Activated T-cell treated with anti-CD3 and anti-CD28 coated beads, Interleukin-2, amount 50 U/mL, for 24 hours (primary cell): ENCODE data around the gene LRRC1.
"Not testable (repeated sequence)": the region's sequence is repeated elsewhere in the genome, so short reads cannot be mapped to it uniquely, and the experiment has no call there.

Source experiments
- DNase-seq: peaks from one replicate; pipeline ENCODE4 v3.0.0-alpha.2; 2020
- H3K27ac Mint-ChIP-seq: 2 replicates; pipeline ENCODE4 v1.8.0; 2020; ENCODE audit warnings: mild to moderate bottlenecking, mixed read lengths
- H3K27me3 Mint-ChIP-seq: 2 replicates; pipeline ENCODE4 v1.8.0; 2020; ENCODE audit warnings: mixed read lengths
- H3K36me3 Mint-ChIP-seq: 2 replicates; pipeline ENCODE4 v1.8.0; 2020; ENCODE audit warnings: low read depth, mixed read lengths
- H3K4me1 Mint-ChIP-seq: 2 replicates; pipeline ENCODE4 v1.8.0; 2020; ENCODE audit warnings: low read depth, mixed read lengths
- H3K4me3 Mint-ChIP-seq: 2 replicates; pipeline ENCODE4 v1.8.0; 2020; ENCODE audit warnings: mild to moderate bottlenecking, moderate library complexity, mixed read lengths
- H3K9me3 Mint-ChIP-seq: 2 replicates; pipeline ENCODE4 v1.8.0; 2020; ENCODE audit warnings: mixed read lengths

LRRC1 gene

GRCh38 chr6:53797304-53797703, 2.5 kb downstream of the LRRC1 start:
- peaks cover 32% of the 10 kb centered on the region for H3K4me1 Mint-ChIP-seq
- H3K27ac Mint-ChIP-seq = no peak overlapping the region
- DNase-seq = no peak
- H3K27me3 Mint-ChIP-seq = peaks cover 30% of the 10 kb centered on the region
- no peaks in the 10 kb centered on the region for H3K9me3 Mint-ChIP-seq
- H3K4me3 Mint-ChIP-seq = no peak overlapping the region
- H3K36me3 Mint-ChIP-seq = peaks cover 6% of the 10 kb centered on the region

- Mint-ChIP-seq H3K4me1 (peaks cover 19% of the 10 kb centered on the region), H3K9me3 (no peaks in the 10 kb centered on the region), H3K4me3 (no peak overlapping the region), H3K27ac (no peak overlapping the region), H3K27me3 (peaks cover 17% of the 10 kb centered on the region), H3K36me3 (peaks cover 5% of the 10 kb centered on the region)
- no peak for DNase-seq
Observed at GRCh38 chr6:53799340-53799739, 4.5 kb downstream of the LRRC1 start.

- Mint-ChIP-seq H3K4me3 (no peak overlapping the region), H3K9me3 (no peaks in the 10 kb centered on the region), H3K27me3 (peaks cover 9% of the 10 kb centered on the region), H3K36me3 (no peaks in the 10 kb centered on the region), H3K27ac (no peak overlapping the region), H3K4me1 (peaks cover 8% of the 10 kb centered on the region)
- no peak for DNase-seq
Observed at GRCh38 chr6:53801022-53801421, 6.2 kb downstream of the LRRC1 start.

GRCh38 chr6:53802582-53802981, 7.8 kb downstream of the LRRC1 start:
- H3K27me3 Mint-ChIP-seq = no peaks in the 10 kb centered on the region
- H3K9me3 Mint-ChIP-seq = no peaks in the 10 kb centered on the region
- no peak overlapping the region for H3K4me3 Mint-ChIP-seq
- no peak overlapping the region for H3K27ac Mint-ChIP-seq
- no peak for DNase-seq
- no peaks in the 10 kb centered on the region for H3K36me3 Mint-ChIP-seq
- H3K4me1 Mint-ChIP-seq = no peaks in the 10 kb centered on the region

GRCh38 chr6:53803081-53803860, 8.5 kb downstream of the LRRC1 start:
- Mint-ChIP-seq H3K27ac (no peak overlapping the region), H3K27me3 (no peaks in the 10 kb centered on the region), H3K36me3 (no peaks in the 10 kb centered on the region), H3K4me1 (no peaks in the 10 kb centered on the region), H3K9me3 (no peaks in the 10 kb centered on the region), H3K4me3 (no peak overlapping the region)
- DNase-seq = no peak

- H3K27ac Mint-ChIP-seq = no peak overlapping the region
- H3K4me3 Mint-ChIP-seq = no peak overlapping the region
- no peak for DNase-seq
- no peaks in the 10 kb centered on the region for H3K4me1 Mint-ChIP-seq
- H3K36me3 Mint-ChIP-seq = no peaks in the 10 kb centered on the region
- H3K9me3 Mint-ChIP-seq = no peaks in the 10 kb centered on the region
- no peaks in the 10 kb centered on the region for H3K27me3 Mint-ChIP-seq
Observed at GRCh38 chr6:53805016-53805415, 10.2 kb downstream of the LRRC1 start.

DNA sequence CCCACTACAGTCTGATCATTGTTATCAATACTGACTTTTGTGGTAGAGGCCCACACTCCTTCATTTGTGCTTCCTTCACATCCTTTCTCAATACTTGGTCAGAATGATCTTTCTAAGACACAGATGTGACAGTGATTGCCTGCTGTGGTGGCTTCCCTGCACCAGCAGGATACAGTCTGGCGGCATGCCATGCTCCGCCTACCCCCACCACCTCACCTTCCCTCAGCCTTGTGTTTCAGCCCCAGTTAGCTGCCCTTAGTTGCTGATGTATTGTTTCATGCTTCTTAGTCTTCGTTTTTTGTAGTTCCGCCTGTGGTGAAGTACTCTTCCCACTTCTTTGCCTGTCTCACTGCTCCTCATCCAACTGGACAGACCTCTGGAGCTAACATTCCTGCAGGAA, 10.9 kb downstream of the LRRC1 start:
- Mint-ChIP-seq H3K4me3 (no peak overlapping the region), H3K27ac (no peak overlapping the region), H3K9me3 (no peaks in the 10 kb centered on the region), H3K4me1 (no peaks in the 10 kb centered on the region), H3K27me3 (no peaks in the 10 kb centered on the region), H3K36me3 (no peaks in the 10 kb centered on the region)
- no peak for DNase-seq

GRCh38 chr6:53807606-53808005, 12.8 kb downstream of the LRRC1 start:
- H3K27ac Mint-ChIP-seq, H3K9me3 Mint-ChIP-seq, H3K36me3 Mint-ChIP-seq, H3K4me1 Mint-ChIP-seq, DNase-seq, H3K27me3 Mint-ChIP-seq, H3K4me3 Mint-ChIP-seq: not testable (repeated sequence)

DNA sequence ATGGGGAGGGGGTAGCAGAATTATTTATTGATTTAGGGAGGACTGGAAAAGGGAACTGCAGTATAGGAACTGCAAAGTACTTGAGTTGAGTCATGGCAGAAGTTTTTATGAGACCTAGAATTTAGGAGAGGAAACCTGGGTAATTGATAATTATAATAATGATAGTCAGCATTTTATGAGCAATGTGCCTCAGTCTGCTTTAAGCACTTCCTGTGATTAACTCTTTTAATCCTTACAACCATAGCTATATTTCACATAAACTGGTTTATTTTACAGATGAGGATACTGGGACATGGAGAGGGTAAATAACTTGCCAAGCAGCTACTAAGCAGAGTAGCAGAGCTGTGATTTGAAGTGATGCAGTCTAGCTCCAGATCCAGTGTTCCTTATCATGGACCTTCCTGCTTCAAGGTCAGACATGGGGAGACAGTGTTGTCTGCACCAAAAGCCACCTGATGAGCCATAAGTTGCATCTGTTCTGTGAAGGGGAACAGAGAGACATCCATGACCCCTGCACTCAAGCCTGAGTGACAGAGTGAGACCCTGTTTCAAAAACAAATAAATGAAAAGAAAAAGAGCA, 13.6 kb downstream of the LRRC1 start:
- no peak for DNase-seq
- Mint-ChIP-seq H3K4me1 (no peaks in the 10 kb centered on the region), H3K27ac (no peak overlapping the region), H3K36me3 (no peaks in the 10 kb centered on the region), H3K27me3 (no peaks in the 10 kb centered on the region), H3K9me3 (no peaks in the 10 kb centered on the region), H3K4me3 (no peak overlapping the region)

GRCh38 chr6:53809691-53810090, 14.9 kb downstream of the LRRC1 start:
- H3K36me3 Mint-ChIP-seq = no peaks in the 10 kb centered on the region
- H3K27ac Mint-ChIP-seq = no peak overlapping the region
- no peak for DNase-seq
- H3K27me3 Mint-ChIP-seq = no peaks in the 10 kb centered on the region
- no peaks in the 10 kb centered on the region for H3K4me1 Mint-ChIP-seq
- no peak overlapping the region for H3K4me3 Mint-ChIP-seq
- H3K9me3 Mint-ChIP-seq = no peaks in the 10 kb centered on the region

- Mint-ChIP-seq H3K36me3 (no peaks in the 10 kb centered on the region), H3K27me3 (no peaks in the 10 kb centered on the region), H3K27ac (no peak overlapping the region), H3K4me3 (no peak overlapping the region), H3K4me1 (no peaks in the 10 kb centered on the region), H3K9me3 (no peaks in the 10 kb centered on the region)
- DNase-seq = no peak
Observed at GRCh38 chr6:53811082-53811481, 16.3 kb downstream of the LRRC1 start.

- H3K36me3 Mint-ChIP-seq = no peaks in the 10 kb centered on the region
- no peak overlapping the region for H3K4me3 Mint-ChIP-seq
- H3K27me3 Mint-ChIP-seq = no peaks in the 10 kb centered on the region
- H3K4me1 Mint-ChIP-seq = no peaks in the 10 kb centered on the region
- H3K27ac Mint-ChIP-seq = no peak overlapping the region
- DNase-seq = no peak
- no peaks in the 10 kb centered on the region for H3K9me3 Mint-ChIP-seq
Observed at GRCh38 chr6:53811746-53812145, 16.9 kb downstream of the LRRC1 start.

DNA sequence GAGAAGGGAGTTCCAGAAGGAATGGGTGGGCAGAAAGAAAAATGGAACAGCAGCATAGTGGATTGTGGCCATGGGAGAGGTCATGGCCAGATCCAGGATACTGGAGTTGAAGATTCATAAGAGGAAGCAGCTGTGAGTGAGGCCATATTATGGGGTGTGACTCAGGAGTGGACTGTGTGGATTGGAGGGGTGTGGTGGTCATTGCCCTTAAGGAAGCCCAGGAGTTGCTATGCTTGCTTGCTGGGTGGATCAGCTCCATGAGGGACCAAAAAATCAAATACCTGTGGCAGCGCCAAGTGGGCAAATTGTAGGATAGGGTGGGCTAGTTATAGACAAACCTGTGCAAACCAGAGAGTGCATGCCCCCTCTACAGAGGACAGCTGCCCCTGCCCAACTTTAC, 18.3 kb downstream of the LRRC1 start:
- no peak overlapping the region for H3K4me3 Mint-ChIP-seq
- H3K9me3 Mint-ChIP-seq = no peaks in the 10 kb centered on the region
- H3K27me3 Mint-ChIP-seq = no peaks in the 10 kb centered on the region
- no peaks in the 10 kb centered on the region for H3K36me3 Mint-ChIP-seq
- DNase-seq = no peak
- no peak overlapping the region for H3K27ac Mint-ChIP-seq
- no peaks in the 10 kb centered on the region for H3K4me1 Mint-ChIP-seq

- Mint-ChIP-seq H3K9me3 (no peaks in the 10 kb centered on the region), H3K4me3 (no peak overlapping the region), H3K27me3 (no peaks in the 10 kb centered on the region), H3K36me3 (no peaks in the 10 kb centered on the region), H3K27ac (no peak overlapping the region), H3K4me1 (peaks cover 2% of the 10 kb centered on the region)
- no peak for DNase-seq
Observed at GRCh38 chr6:53813801-53814200, 19.0 kb downstream of the LRRC1 start.

DNA sequence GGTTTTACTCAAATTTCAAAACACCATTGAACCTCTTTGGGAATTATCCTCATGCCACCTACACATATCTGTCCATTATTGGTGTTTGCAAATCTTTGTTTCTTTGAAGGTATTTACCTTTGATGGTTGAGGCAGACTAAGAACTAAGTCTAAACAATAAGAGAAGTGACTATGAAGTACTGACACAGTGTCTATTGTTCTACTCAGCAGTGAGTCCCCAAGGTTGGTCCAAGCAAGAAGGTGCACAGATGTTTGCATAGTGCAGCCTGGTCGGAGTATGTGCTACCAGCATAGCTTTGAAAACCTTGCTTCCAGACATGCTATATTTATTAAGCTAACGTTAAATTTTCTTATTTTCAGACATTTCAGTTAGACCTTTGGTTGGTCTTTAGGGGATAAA, 19.5 kb downstream of the LRRC1 start:
- Mint-ChIP-seq H3K27me3 (no peaks in the 10 kb centered on the region), H3K9me3 (no peaks in the 10 kb centered on the region), H3K4me1 (peaks cover 6% of the 10 kb centered on the region), H3K4me3 (no peak overlapping the region), H3K27ac (no peak overlapping the region), H3K36me3 (no peaks in the 10 kb centered on the region)
- no peak for DNase-seq
